Activated T-cell treated with anti-CD3 and anti-CD28 coated beads, Interleukin-2, amount 50 U/mL, for 72 hours (primary cell): ENCODE data around the gene CCDC183. TPM values are rescaled to one million over a fixed set of nuclear protein-coding genes. Genes with fewer than 3 reads are reported as not detected.
"Not testable (repeated sequence)": the region's sequence is repeated elsewhere in the genome, so short reads cannot be mapped to it uniquely, and the experiment has no call there.

ENCODE experiments used
- ATAC-seq, 2 donors: fragments of 150-1000 bp; cut with Tn5 transposase; replicated peaks in 1 of 2; 2 replicates each; pipeline ENCODE4 v1.10.0; 2021; ENCODE audit warnings: moderate library complexity in 2 of 2, mild to moderate bottlenecking in 1 of 2
- DNase-seq, 2 donors: peaks; one replicate each; pipeline ENCODE4 v3.0.0; 2021 to 2022; ENCODE audit warnings: mixed read lengths in 1 of 2
- H3K27ac Mint-ChIP-seq: one replicate; pipeline ENCODE4 v1.8.0; 2022; ENCODE audit warnings: mild to moderate bottlenecking, moderate library complexity, mixed read lengths
- H3K27me3 Mint-ChIP-seq: one replicate; pipeline ENCODE4 v1.8.0; 2022; ENCODE audit warnings: low read depth, mixed read lengths
- H3K36me3 Mint-ChIP-seq, 2 donors: one replicate each; pipeline ENCODE4 v1.8.0; 2022; ENCODE audit warnings: mixed read lengths in 2 of 2, mild to moderate bottlenecking in 1 of 2; ENCODE audit not compliant: insufficient read depth in 2 of 2
- H3K4me1 Mint-ChIP-seq: one replicate; pipeline ENCODE4 v1.8.0; 2022; ENCODE audit warnings: low read depth, mixed read lengths
- H3K4me3 Mint-ChIP-seq, 2 donors: one replicate each; pipeline ENCODE4 v1.8.0; 2022; ENCODE audit warnings: mild to moderate bottlenecking in 2 of 2, mixed read lengths in 2 of 2, moderate library complexity in 2 of 2
- H3K9me3 Mint-ChIP-seq, 2 donors: one replicate each; pipeline ENCODE4 v1.8.0; 2022; ENCODE audit warnings: mixed read lengths in 2 of 2
- total RNA-seq, 2 donors: library from RNA; stranded (reverse); gene quantifications; one replicate each; pipeline ENCODE4 v1.2.3, GENCODE V29; 2022

CCDC183 gene
- total RNA-seq, 2 donors from 2014 or later: 0.46 to 0.72 TPM

DNA sequence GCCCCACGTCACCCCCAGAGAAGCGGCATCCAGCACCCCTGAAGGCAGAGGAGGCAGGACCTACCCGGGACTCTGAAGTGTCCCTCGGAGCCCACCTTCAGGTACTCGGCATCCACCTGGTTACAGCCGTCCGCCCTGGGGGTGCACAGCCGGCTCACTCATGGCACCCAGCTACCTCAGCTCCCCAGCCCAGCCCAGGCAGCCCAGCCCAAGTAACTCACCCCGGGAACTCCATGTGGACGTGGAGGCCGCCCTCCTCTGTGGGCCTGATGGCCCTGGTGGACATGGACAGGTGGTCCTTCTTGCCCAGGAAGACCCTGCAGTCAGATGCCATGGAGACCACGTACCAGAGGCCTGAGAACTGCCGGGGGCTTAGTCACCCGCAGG is 32.5 kb upstream of the CCDC183 start:
- no peak overlapping the region for H3K27ac Mint-ChIP-seq
- H3K27me3 Mint-ChIP-seq: peaks cover 26% of the 10 kb centered on the region
- H3K4me1 Mint-ChIP-seq: peaks cover 19% of the 10 kb centered on the region
- H3K9me3 Mint-ChIP-seq: no peaks in the 10 kb centered on the region
- DNase-seq (no peak), ATAC-seq (no peak)
- H3K36me3 Mint-ChIP-seq: no peaks in the 10 kb centered on the region
- no peak overlapping the region for H3K4me3 Mint-ChIP-seq

DNA sequence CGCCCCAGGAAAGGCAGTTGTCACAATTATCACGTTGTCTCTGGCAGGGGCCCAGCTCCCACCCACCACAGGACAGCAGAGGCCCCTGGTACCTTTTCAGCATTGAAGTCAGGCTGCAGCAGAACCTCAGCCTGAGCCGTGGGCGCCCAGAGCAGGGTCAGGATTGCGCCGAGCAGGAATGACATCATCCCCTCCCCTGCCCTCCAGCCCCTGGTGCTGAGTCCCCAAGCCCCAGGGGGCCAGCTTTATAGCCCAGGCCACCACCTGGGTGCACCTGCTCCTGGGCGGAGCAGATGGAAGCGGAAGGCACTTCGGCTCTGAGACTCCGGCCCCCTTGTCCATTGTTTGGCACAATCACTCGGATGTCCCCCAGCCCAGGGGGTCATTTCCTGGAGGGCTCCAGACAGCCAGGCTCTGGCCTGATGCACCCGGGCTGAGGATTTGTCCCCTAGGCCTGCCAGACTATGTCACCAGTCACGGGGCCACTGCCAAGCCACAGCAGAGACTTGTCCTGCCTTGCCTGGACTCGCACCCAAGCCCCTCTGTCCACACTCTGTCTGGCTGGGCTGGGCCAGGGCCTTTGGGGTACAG is 31.7 kb upstream of the CCDC183 start, which contains the start of gene LCN15:
Gene LCN15, minus strand, starts transcription at position 218 of the 591 bp plus-strand sequence. Its CDS starts 30 bp downstream, at position 188.
- ATAC-seq (no peak), DNase-seq (no peak)
- Mint-ChIP-seq H3K27me3 (peaks cover 27% of the 10 kb centered on the region), H3K36me3 (no peaks in the 10 kb centered on the region), H3K4me1 (peaks cover 19% of the 10 kb centered on the region), H3K9me3 (no peaks in the 10 kb centered on the region), H3K27ac (no peak within 1 kb of the TSS), H3K4me3 (no peak within 1 kb of the TSS)

DNA sequence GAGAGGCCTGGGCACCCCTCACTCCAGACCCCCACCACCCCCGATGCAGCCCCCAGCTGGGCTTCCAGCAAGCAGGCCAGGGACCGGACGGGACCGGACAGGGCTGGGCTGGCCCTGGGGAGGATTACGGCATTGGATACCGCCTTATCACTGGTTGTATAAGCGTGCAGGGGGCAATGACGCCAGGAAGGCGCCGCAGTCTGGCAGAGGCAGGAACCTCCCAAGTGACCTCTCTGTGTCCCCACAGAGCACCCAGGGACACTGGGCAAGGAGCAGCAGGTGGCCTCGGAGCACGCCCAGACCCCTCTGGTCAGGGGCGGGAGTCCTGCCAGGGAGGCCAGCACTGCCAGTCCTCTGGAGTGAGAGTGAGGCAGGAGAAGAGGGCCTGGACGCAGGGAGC is 31.1 kb upstream of the CCDC183 start:
- Mint-ChIP-seq H3K9me3 (no peaks in the 10 kb centered on the region), H3K4me1 (peaks cover 23% of the 10 kb centered on the region), H3K4me3 (no peak overlapping the region), H3K36me3 (no peaks in the 10 kb centered on the region), H3K27me3 (peaks cover 27% of the 10 kb centered on the region), H3K27ac (no peak overlapping the region)
- no peak for ATAC-seq
- no peak for DNase-seq

DNA sequence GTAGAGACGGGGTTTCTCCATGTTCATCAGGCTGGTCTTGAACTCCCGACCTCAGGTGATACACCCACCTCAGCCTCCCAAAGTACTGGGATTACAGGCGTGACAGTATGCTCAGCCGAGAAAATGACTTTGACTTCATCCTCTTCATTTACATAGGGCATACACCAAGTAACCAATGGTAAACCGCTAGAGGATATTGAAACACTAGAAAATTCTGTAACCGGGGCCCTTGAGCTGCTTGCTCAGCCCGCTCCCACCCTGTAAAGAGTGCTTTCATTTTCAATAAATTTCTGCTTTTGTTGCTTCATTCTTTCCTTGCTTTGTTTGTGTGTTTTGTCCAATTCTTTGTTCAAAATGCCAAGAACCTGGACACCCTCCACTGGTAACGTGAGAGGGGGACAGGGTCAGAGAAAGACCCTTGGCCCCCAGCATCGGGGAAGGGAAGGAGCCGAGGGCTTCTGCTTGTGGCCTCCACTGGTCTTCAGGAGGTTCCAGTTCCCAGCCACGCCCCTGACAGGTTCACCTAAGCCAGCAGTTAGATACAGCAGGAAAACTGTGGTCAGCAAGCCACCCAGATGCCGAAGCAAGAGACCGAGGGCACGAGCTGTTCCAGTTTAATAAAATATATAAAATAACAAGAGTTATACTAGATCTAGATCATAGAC is 30.3 kb upstream of the CCDC183 start:
- ATAC-seq: peak in 1 of 2 donors; percentile 42
- Mint-ChIP-seq H3K27me3 (peaks cover 27% of the 10 kb centered on the region), H3K4me1 (peaks cover 24% of the 10 kb centered on the region), H3K4me3 (peak overlapping the region; percentile 9 to 55), H3K27ac (peak overlapping the region; percentile 38)
- DNase-seq, H3K9me3 Mint-ChIP-seq, H3K36me3 Mint-ChIP-seq: not testable (repeated sequence)

DNA sequence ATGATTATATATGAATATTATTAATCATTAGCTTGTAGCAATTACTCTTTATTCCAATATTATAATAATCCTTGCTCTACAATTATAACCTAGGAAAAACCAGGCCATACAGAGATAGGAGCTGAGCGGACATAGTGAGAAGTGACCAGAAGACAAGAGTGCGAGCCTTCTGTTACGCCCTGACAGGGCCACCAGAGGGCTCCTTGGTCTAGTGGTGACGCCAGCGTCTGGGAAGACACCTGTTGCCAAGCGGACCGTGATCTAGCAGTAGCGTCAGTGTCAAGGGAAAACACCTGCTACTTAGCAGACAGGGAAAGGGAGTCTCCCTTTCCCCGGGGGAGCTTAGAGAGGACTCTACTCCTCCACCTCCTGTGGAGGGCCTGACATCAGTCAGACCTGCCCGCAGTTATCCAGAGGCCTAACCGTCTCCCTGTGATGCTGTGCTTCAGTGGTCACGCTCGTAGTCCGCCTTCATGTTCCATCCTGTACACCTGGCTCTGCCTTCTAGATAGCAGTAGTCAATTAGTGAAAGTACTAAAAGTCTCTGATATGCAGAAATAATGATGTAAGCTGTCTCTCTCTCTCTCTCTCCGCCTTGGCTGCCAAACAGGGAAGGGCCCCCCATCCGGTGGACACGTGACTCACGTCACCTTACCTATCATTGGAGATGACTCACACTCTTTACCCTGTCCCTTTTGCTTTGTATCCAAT is 29.6 kb upstream of the CCDC183 start:
- not testable (repeated sequence) for H3K36me3 Mint-ChIP-seq, H3K9me3 Mint-ChIP-seq
- peak; percentile 64 to 69 for DNase-seq
- Mint-ChIP-seq H3K4me1 (peaks cover 24% of the 10 kb centered on the region), H3K27ac (peak overlapping the region; percentile 39), H3K27me3 (peaks cover 27% of the 10 kb centered on the region), H3K4me3 (peak overlapping the region; percentile 67 to 68)
- ATAC-seq: peak; percentile 41 to 50

DNA sequence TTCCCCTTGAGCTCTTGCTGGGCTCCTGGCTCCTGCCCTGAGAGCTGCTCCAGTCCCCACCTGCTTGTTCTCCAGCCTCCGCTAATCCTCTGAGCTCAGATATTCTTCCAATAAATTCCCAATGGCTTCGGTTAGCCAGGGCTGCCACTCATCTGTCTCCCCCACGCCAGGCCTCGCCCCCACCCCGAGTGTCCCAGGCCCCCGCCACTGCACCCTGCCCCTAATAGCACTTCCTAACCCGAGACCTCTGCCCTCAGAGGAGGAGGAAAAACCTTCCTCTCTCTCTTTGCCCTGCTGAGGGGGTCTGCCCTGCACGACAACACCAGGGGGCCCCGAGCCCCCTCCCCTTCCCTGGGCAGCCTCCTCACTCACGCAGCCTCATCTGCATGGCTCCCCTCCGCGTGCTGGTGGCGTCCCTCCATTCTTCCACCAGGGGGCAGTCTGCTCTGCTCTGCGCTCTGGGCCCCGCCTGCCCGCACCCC is 26.4 kb upstream of the CCDC183 start:
- ATAC-seq: peak; percentile 81 to 85
- Mint-ChIP-seq H3K27ac (no peak overlapping the region), H3K4me1 (peaks cover 24% of the 10 kb centered on the region), H3K9me3 (peaks cover 0 to 6% of the 10 kb centered on the region in 2 donors), H3K36me3 (peaks cover 0 to 3% of the 10 kb centered on the region in 2 donors), H3K4me3 (peak overlapping the region in 1 of 2 donors; percentile 56), H3K27me3 (peaks cover 27% of the 10 kb centered on the region)
- DNase-seq: peak; percentile 71

DNA sequence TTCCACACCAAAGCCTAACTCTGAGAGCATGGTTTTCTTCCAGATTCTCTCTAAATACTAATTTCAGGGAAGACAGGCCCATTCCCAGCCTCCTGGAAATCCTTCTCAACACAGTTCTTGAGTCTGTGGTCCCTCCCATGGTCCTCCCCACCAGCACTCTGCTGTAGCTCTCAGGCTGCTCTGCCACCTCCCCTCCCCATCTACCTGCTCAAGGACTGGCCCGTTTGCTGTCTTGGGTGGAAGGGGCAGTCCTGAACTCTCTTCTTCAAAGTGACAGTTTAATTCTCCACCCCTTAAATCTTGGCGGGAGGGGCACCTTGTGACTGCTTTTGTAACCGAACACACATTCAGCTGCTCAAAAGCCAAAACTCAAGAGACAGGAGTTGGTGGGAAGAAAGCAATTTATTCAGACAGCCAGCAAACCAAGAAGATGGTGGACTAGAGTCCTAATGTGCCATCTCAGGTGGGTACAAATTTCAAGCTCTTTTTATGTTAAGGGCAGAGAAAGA is 24.2 kb upstream of the CCDC183 start:
- Mint-ChIP-seq H3K4me3 (no peak overlapping the region), H3K27ac (no peak overlapping the region), H3K36me3 (peaks cover 0 to 3% of the 10 kb centered on the region in 2 donors), H3K27me3 (peaks cover 18% of the 10 kb centered on the region), H3K9me3 (peaks cover 0 to 6% of the 10 kb centered on the region in 2 donors), H3K4me1 (peaks cover 8% of the 10 kb centered on the region)
- no peak for DNase-seq
- no peak for ATAC-seq

DNA sequence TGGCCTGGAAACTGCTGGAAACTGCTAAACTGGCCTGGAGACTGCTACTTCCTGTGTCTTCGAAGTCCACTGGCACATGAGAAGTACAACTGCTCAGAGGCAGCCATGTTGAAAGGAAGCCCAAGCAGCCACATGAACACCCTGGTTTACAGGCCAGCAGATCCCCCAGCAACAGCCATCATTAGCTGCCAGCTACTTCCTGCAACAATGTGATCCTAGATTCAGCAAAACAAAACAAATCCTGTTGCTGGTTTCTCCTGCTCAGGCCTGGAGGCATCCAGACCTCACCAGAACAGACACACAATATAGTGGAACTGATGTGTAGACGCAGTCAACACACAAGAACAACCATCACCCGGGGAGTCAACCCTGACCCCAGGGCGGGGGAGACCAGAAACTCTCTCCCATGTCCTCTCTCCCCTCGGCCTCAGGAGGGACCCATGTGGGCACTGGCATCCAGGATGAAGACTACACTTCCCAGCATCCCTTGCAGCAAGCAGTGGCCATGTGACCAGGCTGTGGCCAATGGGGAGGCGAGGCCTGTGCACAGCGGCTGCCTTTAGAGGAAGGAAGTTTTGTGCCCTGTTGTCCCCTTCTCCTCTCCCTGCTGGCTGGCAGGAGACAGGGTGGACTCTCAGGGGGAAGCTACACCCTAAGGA is 22.6 kb upstream of the CCDC183 start:
- ATAC-seq (no peak), DNase-seq (no peak)
- Mint-ChIP-seq H3K36me3 (peaks cover 0 to 3% of the 10 kb centered on the region in 2 donors), H3K27ac (no peak overlapping the region), H3K4me3 (no peak overlapping the region), H3K4me1 (peaks cover 5% of the 10 kb centered on the region), H3K9me3 (peaks cover 0 to 6% of the 10 kb centered on the region in 2 donors), H3K27me3 (peaks cover 12% of the 10 kb centered on the region)

DNA sequence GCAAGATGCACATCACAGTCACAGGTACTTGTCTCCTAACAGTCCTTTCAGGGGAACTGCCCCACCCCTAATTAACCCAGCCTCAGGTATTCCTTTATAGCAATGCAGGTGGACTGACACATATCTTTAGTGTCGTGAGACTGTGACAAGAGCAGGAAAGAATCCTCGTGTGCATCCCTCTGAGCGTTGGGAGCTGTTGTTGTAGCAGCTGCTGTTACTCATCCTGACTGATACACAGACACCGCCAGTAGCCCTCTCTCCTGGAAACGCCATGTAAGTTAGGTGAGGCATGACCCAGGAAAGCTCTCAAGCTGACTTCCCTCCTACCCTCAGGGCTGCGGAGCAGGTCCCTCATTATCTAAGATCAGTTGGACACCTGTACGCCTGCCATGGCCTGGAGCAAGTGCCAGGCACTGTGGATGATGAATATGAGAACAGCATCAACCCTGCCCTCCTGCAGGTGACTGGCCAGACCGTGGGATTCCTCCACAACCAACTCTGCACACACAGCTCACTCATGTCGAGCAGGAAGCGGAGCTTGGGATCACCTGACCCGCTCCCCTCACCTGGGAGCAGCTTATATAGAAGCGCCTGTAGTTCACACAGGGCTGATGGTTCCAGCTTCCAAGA is 21.6 kb upstream of the CCDC183 start:
- Mint-ChIP-seq H3K27me3 (peaks cover 17% of the 10 kb centered on the region), H3K36me3 (peaks cover 0 to 3% of the 10 kb centered on the region in 2 donors)
- no peak for ATAC-seq

DNA sequence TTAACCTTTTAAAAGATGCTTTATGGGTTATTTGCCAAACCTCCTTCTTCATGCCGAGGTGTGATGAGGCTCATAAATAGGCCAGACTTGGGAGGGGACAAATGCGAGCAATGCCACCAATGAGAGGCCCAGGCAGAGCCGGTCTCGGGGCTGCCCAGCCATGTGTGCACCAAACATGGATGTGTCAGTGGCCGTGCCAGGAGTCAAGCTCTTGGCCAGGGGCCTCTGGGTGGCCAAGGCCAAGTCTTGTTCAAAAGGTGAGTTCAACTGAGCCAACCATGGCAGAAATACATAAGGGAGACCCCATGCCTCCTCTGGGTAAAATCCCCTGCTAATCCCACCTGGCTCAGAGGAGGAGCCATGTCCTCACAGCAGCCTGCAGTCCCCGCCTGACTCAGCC is 20.9 kb upstream of the CCDC183 start:
- H3K4me1 Mint-ChIP-seq: no peaks in the 10 kb centered on the region
- H3K4me3 Mint-ChIP-seq: no peak overlapping the region
- H3K27ac Mint-ChIP-seq: no peak overlapping the region
- H3K27me3 Mint-ChIP-seq: peaks cover 18% of the 10 kb centered on the region
- H3K36me3 Mint-ChIP-seq: peaks cover 0 to 3% of the 10 kb centered on the region in 2 donors
- ATAC-seq (no peak), DNase-seq (no peak)
- peaks cover 0 to 6% of the 10 kb centered on the region in 2 donors for H3K9me3 Mint-ChIP-seq

More for the DNA sequence above, 21.6 kb upstream of the CCDC183 start:
- no peak for DNase-seq
- Mint-ChIP-seq H3K4me1 (peaks cover 5% of the 10 kb centered on the region), H3K9me3 (peaks cover 0 to 6% of the 10 kb centered on the region in 2 donors), H3K27ac (no peak overlapping the region), H3K4me3 (no peak overlapping the region)

DNA sequence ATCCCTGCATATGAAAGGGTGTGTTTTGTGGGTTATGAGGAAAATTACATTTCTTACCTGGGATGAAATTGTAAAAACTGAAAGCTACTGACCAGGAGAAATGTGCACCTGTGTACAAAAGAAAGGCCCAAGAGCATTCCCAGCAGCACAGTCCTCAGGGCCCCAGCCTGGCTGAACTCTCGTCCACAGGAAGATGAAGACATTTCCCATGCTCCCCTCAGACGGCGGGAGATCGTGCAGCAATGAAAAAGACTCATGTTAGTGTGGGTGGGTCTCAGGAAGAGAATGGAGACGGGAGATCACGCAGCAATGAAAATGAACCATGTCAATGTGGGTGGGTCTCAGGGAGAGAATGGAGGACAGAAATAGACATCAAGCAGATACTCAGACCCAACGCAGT is 19.2 kb upstream of the CCDC183 start:
- DNase-seq (no peak), ATAC-seq (no peak)
- H3K9me3 Mint-ChIP-seq: peaks cover 0 to 6% of the 10 kb centered on the region in 2 donors
- no peaks in the 10 kb centered on the region for H3K4me1 Mint-ChIP-seq
- no peak overlapping the region for H3K4me3 Mint-ChIP-seq
- H3K27ac Mint-ChIP-seq: no peak overlapping the region
- peaks cover 0 to 3% of the 10 kb centered on the region in 2 donors for H3K36me3 Mint-ChIP-seq
- peaks cover 18% of the 10 kb centered on the region for H3K27me3 Mint-ChIP-seq

DNA sequence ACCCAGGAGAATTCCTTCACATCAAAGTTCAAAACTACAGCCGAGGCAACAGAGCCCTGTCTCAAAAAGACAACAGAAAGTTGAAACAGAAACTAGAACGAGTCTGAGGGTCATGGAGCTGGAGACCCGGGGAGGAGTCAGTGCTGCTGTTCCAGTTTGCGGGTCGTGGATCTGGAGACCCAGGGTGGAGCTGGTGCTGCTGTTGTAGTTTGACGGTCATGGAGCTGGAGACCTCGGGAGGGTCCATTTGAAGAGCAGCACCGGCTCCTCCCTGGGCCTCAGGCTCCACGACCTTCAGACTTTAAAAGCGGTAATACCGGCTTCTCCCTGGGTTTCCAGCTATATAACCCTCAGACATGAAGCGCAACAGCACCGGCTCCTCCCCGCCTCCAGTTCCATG is 18.8 kb upstream of the CCDC183 start:
- H3K27ac Mint-ChIP-seq: no peak overlapping the region
- peaks cover 0 to 6% of the 10 kb centered on the region in 2 donors for H3K9me3 Mint-ChIP-seq
- DNase-seq (no peak), ATAC-seq (no peak)
- H3K27me3 Mint-ChIP-seq: peaks cover 18% of the 10 kb centered on the region
- H3K4me1 Mint-ChIP-seq: no peaks in the 10 kb centered on the region
- peaks cover 0 to 3% of the 10 kb centered on the region in 2 donors for H3K36me3 Mint-ChIP-seq
- no peak overlapping the region for H3K4me3 Mint-ChIP-seq
